K562 (cell line): ENCODE data around the gene EXOC6. TPM values are rescaled to one million over a fixed set of nuclear protein-coding genes. Genes with fewer than 3 reads are reported as not detected.

Experiments
- ATAC-seq: fragments of 200-7000 bp; cut with Tn5 transposase; 3 replicates; pipeline ENCODE4 v1.9.1; 2020; ENCODE audit warnings: moderate library complexity
- BruUV-seq: library from RNA; stranded (reverse); fragments of 400-500 nt; replicated peaks from 2 replicates; lab custom pipeline; 2021; lab: Mats Ljungman, UMichigan
- CTCF ChIA-PET: fragments of 300-600 bp; formaldehyde crosslinking; extraction: SDS; loops from one replicate; lab custom pipeline; 2021; ENCODE audit warnings: low intra/inter-chr PET ratio; lab: Yijun Ruan, JAX
- POLR2A ChIA-PET: fragments of 300-600, 350-650 bp; sonication (Branson Sonifier 250); formaldehyde crosslinking; extraction: SDS; loops from one replicate; lab custom pipeline; 2021; ENCODE audit warnings: antibody characterized with exemption, inconsistent platforms; lab: Yijun Ruan, JAX
- DNase-seq, 4 experiments: peaks; one replicate each; pipeline versions ENCODE4 v3.0.0 to v3.0.0-alpha.2; 2011 to 2018; ENCODE audit warnings: low spot score in 3 of 4, mixed read lengths in 3 of 4; ENCODE audit errors: extremely low read depth in 1 of 4
- FAIRE-seq: peaks from 2 replicates; lab custom pipeline; 2011; peaks lifted over from hg19 to GRCh38; lab: Jason Lieb, UNC
- H2AFZ ChIP-seq: 2 replicates; pipeline ENCODE4 v1.6.0; 2011; ENCODE audit warnings: low read depth, low read length, control low read depth, inconsistent platforms
- H3K27ac ChIP-seq: fragments of 200-600 bp; 3 replicates; pipeline ENCODE4 v1.8.0; 2011; ENCODE audit warnings: low read depth, mild to moderate bottlenecking, control low read depth, inconsistent platforms, low read length, moderate library complexity, mixed read lengths; ENCODE audit errors: extremely low read depth
- H3K27me3 ChIP-seq, 2 experiments: fragments of 300-600 bp in 1 of 2; 2 replicates in 1 of 2; 3 replicates in 1 of 2; pipeline versions ENCODE4 v1.6.0 to v1.8.0; 2011; ENCODE audit warnings: inconsistent platforms in 2 of 2, low read length in 2 of 2, mild to moderate bottlenecking in 1 of 2, mixed read lengths in 1 of 2, moderate library complexity in 1 of 2; ENCODE audit not compliant: control insufficient read depth in 2 of 2, insufficient read depth in 2 of 2
- H3K36me3 ChIP-seq: fragments of 300-600 bp; 3 replicates; pipeline ENCODE4 v1.8.0; 2011; ENCODE audit warnings: mild to moderate bottlenecking, low read length, inconsistent platforms; ENCODE audit not compliant: control insufficient read depth, insufficient read depth
- H3K4me1 ChIP-seq, 2 experiments: fragments of 200-600 bp in 1 of 2; replicated peaks in 1 of 2; 2 replicates in 1 of 2; 3 replicates in 1 of 2; pipeline versions ENCODE4 v1.5.1 to v1.8.0; 2011; ENCODE audit warnings: inconsistent platforms in 2 of 2, low read length in 2 of 2, mild to moderate bottlenecking in 1 of 2, mixed read lengths in 1 of 2, moderate library complexity in 1 of 2; ENCODE audit not compliant: control insufficient read depth in 2 of 2, insufficient read depth in 2 of 2
- H3K4me2 ChIP-seq: 2 replicates; pipeline ENCODE4 v1.6.1; 2011; ENCODE audit warnings: low read length, control low read depth, inconsistent platforms, mixed read lengths; ENCODE audit not compliant: insufficient read depth
- H3K4me3 ChIP-seq: fragments of 200-600 bp; sonication (generic), shearing (Covaris generic); 2 replicates; pipeline ENCODE4 v1.5.1; 2016; ENCODE audit warnings: control low read depth, inconsistent platforms
- H3K79me2 ChIP-seq: fragments of 200-600 bp; 3 replicates; pipeline ENCODE4 v1.8.0; 2011; ENCODE audit warnings: low read length, inconsistent platforms; ENCODE audit not compliant: control insufficient read depth, insufficient read depth
- H3K9ac ChIP-seq, 2 experiments: 2 replicates each; pipeline versions ENCODE4 v1.6.0 to v1.6.1; 2011; ENCODE audit warnings: low read depth in 2 of 2, low read length in 2 of 2, control low read depth in 1 of 2, inconsistent platforms in 1 of 2, mild to moderate bottlenecking in 1 of 2, mixed read lengths in 1 of 2; ENCODE audit not compliant: insufficient read depth in 1 of 2
- H3K9me1 ChIP-seq: one replicate; pipeline ENCODE4 v1.6.0; 2011; ENCODE audit warnings: inconsistent platforms, mild to moderate bottlenecking, low read length, moderate library complexity; ENCODE audit not compliant: control insufficient read depth, insufficient read depth
- H3K9me3 ChIP-seq: replicated peaks from 2 replicates; pipeline ENCODE4 v1.5.1; 2011; ENCODE audit warnings: low read depth, low read length, inconsistent platforms; ENCODE audit not compliant: control insufficient read depth, insufficient read depth
- H4K20me1 ChIP-seq: replicated peaks from 2 replicates; pipeline ENCODE4 v1.6.1; 2011; ENCODE audit warnings: low read length, inconsistent platforms, mixed read lengths; ENCODE audit not compliant: control insufficient read depth, insufficient read depth
- ARID3A ChIP-seq: IDR thresholded peaks from 2 replicates; pipeline ENCODE4 v1.6.1; 2012; ENCODE audit warnings: low read depth, low read length, improper control_type of control experiment, borderline replicate concordance
- ATF4 ChIP-seq: fragments of 450-650 bp; formaldehyde crosslinking; IDR thresholded peaks from 2 replicates; pipeline ENCODE4 v1.4.0; 2022; ENCODE audit warnings: mild to moderate bottlenecking, moderate library complexity
- CEBPG ChIP-seq, 3 experiments: fragments of 200-800 bp in 1 of 3; sonication (Bioruptor generic) in 1 of 3; sonication (generic) in 1 of 3; formaldehyde crosslinking in 1 of 3; IDR thresholded peaks in 2 of 3; conservative IDR thresholded peaks in 1 of 3; 2 replicates each; pipeline versions ENCODE4 v1.6.1 to v1.8.0; 2016 to 2022; ENCODE audit warnings: missing compliant biosample characterization in 2 of 3, missing genetic modification characterization in 2 of 3, mild to moderate bottlenecking in 1 of 3, missing genetic modification reagents in 1 of 3
- HOMEZ ChIP-seq: fragments of 250-450 bp; sonication (Bioruptor Pico); IDR thresholded peaks from 2 replicates; pipeline ENCODE4 v1.4.0; 2020; ENCODE audit warnings: mild to moderate bottlenecking, moderate library complexity
- PHF20 ChIP-seq: fragments of 450-650 bp; IDR thresholded peaks from 2 replicates; pipeline ENCODE4 v1.6.1; 2018; ENCODE audit not compliant: partially characterized antibody
- TFAP4 ChIP-seq: sonication (generic); formaldehyde crosslinking; IDR thresholded peaks from 2 replicates; pipeline ENCODE4 v1.8.0; 2022; ENCODE audit warnings: missing genetic modification reagents, mild to moderate bottlenecking, moderate library complexity, borderline replicate concordance
- ZNF280A ChIP-seq: fragments of 450-650 bp; IDR thresholded peaks from 2 replicates; pipeline ENCODE4 v1.6.1; 2018; ENCODE audit warnings: mild to moderate bottlenecking, low read depth; ENCODE audit not compliant: partially characterized antibody
- ZNF639 ChIP-seq, 2 experiments: fragments of 200-800 bp in 1 of 2; sonication (Bioruptor generic) in 1 of 2; sonication (generic) in 1 of 2; formaldehyde crosslinking in 1 of 2; IDR thresholded peaks in 1 of 2; conservative IDR thresholded peaks in 1 of 2; 2 replicates each; pipeline versions ENCODE4 v1.5.0 to v1.6.1; 2016 to 2020; ENCODE audit warnings: missing compliant biosample characterization in 1 of 2, missing genetic modification characterization in 1 of 2, missing genetic modification reagents in 1 of 2
- ZNF77 ChIP-seq: fragments of 250-450 bp; sonication (Bioruptor Pico); IDR thresholded peaks from 2 replicates; pipeline ENCODE4 v1.5.0; 2020
- WGBS: fragments of 100-300 bp; shearing (Covaris generic); methylation state at CpG from one replicate; pipeline ENCODE4 v1.1.6; 2016; ENCODE audit warnings: low coverage, mixed read lengths; ENCODE audit not compliant: insufficient coverage; ENCODE audit errors: missing lambda C conversion rate; 5-methylcytosine and 5-hydroxymethylcytosine counted together
- in situ Hi-C: fragments of 300-500 bp; cut with MboI; formaldehyde crosslinking; loops from 4 replicates; pipeline ENCODE4 v1.15.0; 2018; ENCODE audit warnings: inconsistent platforms, mixed read lengths
- intact Hi-C: fragments of 100-400 bp; cut with micrococcal nuclease; formaldehyde crosslinking; loops from 2 replicates; pipeline ENCODE4 v1.14.2; 2022
- polyA plus RNA-seq, 8 experiments: library from polyadenylated mRNA; depleted of rRNA in 4 of 8; stranded (reverse) in 5 of 8; unstranded in 3 of 8; fragments of >200 nt; fragmentation: Nextera tagmentation in 2 of 8; fragmentation: Illumina TruSeq in 1 of 8; extraction: Ambion mirVana in 2 of 8; extraction: Trizol in 1 of 8; gene quantifications; 2 replicates each; pipeline versions ENCODE4 v1.2.1 to v1.2.3, GENCODE V29; 2011 to 2014; ENCODE audit warnings: inconsistent platforms in 1 of 8, missing spikeins in 1 of 8
- total RNA-seq, 7 experiments: library from RNA; depleted of rRNA in 6 of 7; stranded (reverse); fragments of >200 nt in 6 of 7; fragmentation: Illumina TruSeq in 2 of 7; extraction: Trizol in 2 of 7; gene quantifications; 2 replicates each; pipeline versions ENCODE4 v1.2.1 to v1.2.3, GENCODE V29; 2011 to 2021; ENCODE audit warnings: low replicate concordance in 1 of 7

EXOC6 gene
- total and polyA plus RNA-seq, 9 of the 15 experiments (the other 6 are each of a cell fraction or from before 2014, with no cell fraction given): 13.9 to 42.8 (median 24.9) TPM

GRCh38 chr10:93083743-93084539 is 235.6 kb downstream of the EXOC6 start:
- Histone ChIP-seq H4K20me1 (no peaks in the 10 kb centered on the region; the same call in 1 of the 2 replicates), H3K27ac (no peak overlapping the region), H3K27me3 (peaks cover 2 to 16% of the 10 kb centered on the region in 2 experiments; a peak in 4 of 5 replicates), H3K4me3 (no peak overlapping the region), H3K9me3 (no peaks in the 10 kb centered on the region), H3K36me3 (no peaks in the 10 kb centered on the region), H3K79me2 (no peaks in the 10 kb centered on the region), H3K9me1 (peaks cover 2% of the 10 kb centered on the region), H2AFZ (no peak overlapping the region), H3K4me2 (no peak overlapping the region), H3K9ac (no peak overlapping the region), H3K4me1 (peaks cover 0 to 4% of the 10 kb centered on the region in 2 experiments; a peak in 2 of 5 replicates)
- WGBS: 33% methylated on average over 7 of the region's 7 CpGs
- ChIA-PET POLR2A (interaction anchor here (0.7 kb wide), 1 partner anchor 9 kb away, joined by 3 read pairs; no protein-coding TSS in a partner anchor), CTCF (interaction anchor here (0.6 kb wide), 1 partner anchor 205 kb away, joined by 3 read pairs; no protein-coding TSS in a partner anchor)
- no TSS peak for BruUV-seq
- ATAC-seq: no peak
- no peak for FAIRE-seq
- intact Hi-C loops: no loop called here
- in situ Hi-C loops: loop anchor here (10.0 kb wide), 1 partner anchor 271 kb away; no protein-coding TSS in a partner anchor
- DNase-seq: no peak
- TF ChIP-seq PHF20 (no peak), ARID3A (no peak), ZNF280A (no peak), CEBPG (CRISPR knock-in tag; IDR thresholded peaks at IDR 0.05) (no peak), CEBPG (tag; conservative IDR thresholded peaks at IDR 0.05 in 1 of 2, IDR thresholded peaks at IDR 0.05 in 1 of 2) (no peak), TFAP4 (no peak), ZNF639 (CRISPR knock-in tag; conservative IDR thresholded peaks at IDR 0.05 in 1 of 2, IDR thresholded peaks at IDR 0.05 in 1 of 2) (no peak), ZNF77 (CRISPR knock-in tag) (no peak), HOMEZ (CRISPR knock-in tag) (no peak), ATF4 (no peak)
